DND-41 (cell line): ENCODE results near the gene RPS14.

Experiments
- CTCF ChIP-seq: IDR thresholded peaks from 2 replicates; pipeline ENCODE4 v1.5.1; 2012; ENCODE audit warnings: borderline replicate concordance, low read length, moderate library complexity, mild to moderate bottlenecking; ENCODE audit not compliant: poor library complexity, severe bottlenecking; ENCODE audit errors: extremely low read depth
- EZH2 ChIP-seq: IDR thresholded peaks from 3 replicates; pipeline ENCODE4 v1.6.1; 2012; ENCODE audit warnings: borderline replicate concordance, low read depth, mild to moderate bottlenecking, moderate library complexity, low read length, inconsistent platforms; ENCODE audit not compliant: severe bottlenecking

- TF ChIP-seq CTCF (no peak), EZH2 (no peak)
These were observed 56.9 kb downstream of the RPS14 start for GRCh38 chr5:150392680-150393079.
